Measurements from ENCODE around the gene ACTG1. TPM values are rescaled to one million over a fixed set of nuclear protein-coding genes. Genes with fewer than 3 reads are reported as not detected.
A peak's percentile ranks its signal among the peaks of the same experiment; 100 is the strongest.

ACTG1 gene
- total and polyA plus RNA-seq, 2 of the 4 experiments (the other 2 are of a cell fraction), result 10,907 to 15,732 TPM

GRCh38 chr17:81553616-81554181 is 41.1 kb upstream of the ACTG1 start (continued):
- TF ChIP-seq RFX5 (IDR thresholded peaks at IDR 0.05; ENCODE audit: low read depth, low read length) (no peak), MXI1 (IDR thresholded peaks at IDR 0.05; ENCODE audit: borderline replicate concordance, low read depth, low read length) (peak; percentile 82)

GRCh38 chr17:81553018-81553615 is 40.5 kb upstream of the ACTG1 start:
- POLR2A ChIA-PET (ENCODE audit: unreplicated experiment), result no interaction called here
- peaks cover 51% of the 10 kb centered on the region for H4K20me1 ChIP-seq (ENCODE audit: insufficient read depth, low read length)
- H3K4ac ChIP-seq (ENCODE audit: low read depth, low read length), result peak overlapping the region; percentile 96
- H3K23ac ChIP-seq (ENCODE audit: low read depth, low read length), result peak overlapping the region; percentile 82; the same call in 1 of the 2 replicates
- H3K9me1 ChIP-seq (ENCODE audit: insufficient read depth, low read length), result peaks cover 17% of the 10 kb centered on the region
- peak overlapping the region; percentile 87 for H2BK5ac ChIP-seq (ENCODE audit: low read depth, low read length, poor library complexity, severe bottlenecking)
- intact Hi-C loops (cut with micrococcal nuclease), result loop anchor here (1.0 kb wide), 1 partner anchor 48 kb away; no protein-coding TSS in a partner anchor
- H3K9me3 ChIP-seq (ENCODE audit: control insufficient read depth, insufficient read depth, low read length), result no peaks in the 10 kb centered on the region
- 0% methylated on average over 3 of the region's 19 CpGs; no CpG with 5 or more reads in 1 of the 2 experiments for WGBS, 2 experiments (ENCODE audit: extremely low coverage in 2 of 2, insufficient read length in 1 of 2)
- TF ChIP-seq NFE2L2 (IDR thresholded peaks at IDR 0.05; ENCODE audit: low read depth, low read length) (no peak), POLR2A (IDR thresholded peaks at IDR 0.05; ENCODE audit: low read depth, low read length) (peak; percentile 24; the same call in 1 of the 2 replicates)
- no peak overlapping the region for H2BK15ac ChIP-seq (ENCODE audit: low read depth, low read length)
- H2AK5ac ChIP-seq (ENCODE audit: low read depth, low read length), result peak overlapping the region; percentile 67
- H2BK20ac ChIP-seq (ENCODE audit: low read depth, low read length), result no peak overlapping the region; the same call in 1 of the 2 replicates
- peak overlapping the region; percentile 100 for H2AK9ac ChIP-seq (replicated peaks; ENCODE audit: low read depth, low read length, poor library complexity)
- in situ Hi-C loops (cut with MboI; ENCODE audit: low sequenced_read_pairs), result no loop called here
- dilution Hi-C loops (cut with HindIII; ENCODE audit: low sequenced_read_pairs, unreplicated experiment), result no loop called here
- peak overlapping the region; percentile 50; the same call in 1 of the 2 replicates for H3K56ac ChIP-seq (ENCODE audit: extremely low read depth, insufficient read depth, low read length)
- peak overlapping the region; percentile 63; the same call in 1 of the 2 replicates for H4K91ac ChIP-seq (ENCODE audit: insufficient read depth, low read depth, low read length)
- peak overlapping the region; percentile 78 for H3K14ac ChIP-seq (replicated peaks; ENCODE audit: low read depth, low read length)
- CTCF ChIA-PET, result no interaction called here
- peak overlapping the region; percentile 100 for H3K4me3 ChIP-seq (ENCODE audit: insufficient read depth, low read depth, low read length)
- peak overlapping the region; percentile 96 for H2AFZ ChIP-seq (replicated peaks; ENCODE audit: low read length, poor library complexity)
- H3K27ac ChIP-seq (ENCODE audit: insufficient read depth, low read length), result peak overlapping the region; percentile 77
- peak; percentile 66 for DNase-seq
- peaks cover 22% of the 10 kb centered on the region for H3K4me1 ChIP-seq (ENCODE audit: control insufficient read depth, insufficient read depth, low read length)
- peaks cover 17 to 77% of the 10 kb centered on the region in 2 experiments; a peak in 3 of 4 replicates for H3K79me1 ChIP-seq (ENCODE audit: low read depth in 1 of 2, low read length in 2 of 2)
- no TSS peak for BruUV-seq (replicated peaks)
- ATAC-seq (ENCODE audit: low read depth), result peak; percentile 63
- H2BK120ac ChIP-seq (ENCODE audit: low read depth, low read length), result peak overlapping the region; percentile 53
- peak overlapping the region; percentile 66 to 81 for H4K8ac ChIP-seq (ENCODE audit: low read depth in 2 of 2, low read length in 2 of 2)
- peak overlapping the region; percentile 96 for H3K4me2 ChIP-seq (ENCODE audit: low read depth, low read length)
- no peaks in the 10 kb centered on the region for H3K27me3 ChIP-seq (ENCODE audit: control insufficient read depth, insufficient read depth, low read length)
- peak overlapping the region; percentile 81 for H3K9ac ChIP-seq (ENCODE audit: low read depth, low read length)
- no peak overlapping the region for H3K18ac ChIP-seq (ENCODE audit: low read depth, low read length)
- H4K5ac ChIP-seq (ENCODE audit: low read depth, low read length), result no peak overlapping the region
- peaks cover 33% of the 10 kb centered on the region for H3K36me3 ChIP-seq (ENCODE audit: control insufficient read depth, insufficient read depth, low read length)
